PC-9 (cell line): Measurements from ENCODE around the gene RBBP4.

Experiments
- CTCF ChIP-seq: fragments of 200-600 bp; sonication (generic); conservative IDR thresholded peaks from 2 replicates; pipeline ENCODE4 v1.6.1; 2017; ENCODE audit warnings: mixed run types, antibody characterized with exemption, mild to moderate bottlenecking, moderate library complexity
- EZH2 ChIP-seq: fragments of 200-600 bp; sonication (generic); IDR thresholded peaks from 2 replicates; pipeline ENCODE4 v1.8.0; 2017; ENCODE audit warnings: antibody characterized with exemption, low read depth

- TF ChIP-seq CTCF, result no peak
- TF ChIP-seq EZH2, result no peak
These were observed 559 bp downstream of the RBBP4 start for GRCh38 chr1:32651461-32652073.
